ENCODE data around the gene KMT2D. TPM values are rescaled to one million over a fixed set of nuclear protein-coding genes. Genes with fewer than 3 reads are reported as not detected.
"Not testable (repeated sequence)": the region's sequence is repeated elsewhere in the genome, so short reads cannot be mapped to it uniquely, and the experiment has no call there.

Gene KMT2D
- total RNA-seq, 1 donor from 2014 or later = 38.8 TPM

DNA sequence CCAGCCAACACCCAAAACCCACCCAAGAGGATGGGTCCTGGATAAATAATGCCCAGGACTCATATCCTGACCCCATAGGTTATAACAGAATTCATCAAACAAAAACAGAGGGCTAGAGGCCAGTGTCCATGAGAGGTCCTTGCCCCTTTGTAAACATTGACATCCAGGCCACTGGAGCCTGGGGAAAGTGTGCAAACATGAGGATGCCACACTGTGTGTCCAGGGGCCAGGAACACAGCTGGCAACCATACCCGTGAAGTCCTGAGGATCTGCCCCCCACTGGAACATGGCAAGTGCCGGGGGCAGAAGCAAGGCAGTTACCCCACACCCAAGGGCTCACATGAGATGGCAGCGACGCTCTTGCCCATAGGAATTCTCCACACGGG, 4.2 kb upstream of the KMT2D start:
- peaks cover 17% of the 10 kb centered on the region for H3K4me1 ChIP-seq
- no peak for DNase-seq (ENCODE audit: extremely low spot score in 2 of 2)
- no peaks in the 10 kb centered on the region for H3K27me3 ChIP-seq
- TF ChIP-seq, protein P1, sequence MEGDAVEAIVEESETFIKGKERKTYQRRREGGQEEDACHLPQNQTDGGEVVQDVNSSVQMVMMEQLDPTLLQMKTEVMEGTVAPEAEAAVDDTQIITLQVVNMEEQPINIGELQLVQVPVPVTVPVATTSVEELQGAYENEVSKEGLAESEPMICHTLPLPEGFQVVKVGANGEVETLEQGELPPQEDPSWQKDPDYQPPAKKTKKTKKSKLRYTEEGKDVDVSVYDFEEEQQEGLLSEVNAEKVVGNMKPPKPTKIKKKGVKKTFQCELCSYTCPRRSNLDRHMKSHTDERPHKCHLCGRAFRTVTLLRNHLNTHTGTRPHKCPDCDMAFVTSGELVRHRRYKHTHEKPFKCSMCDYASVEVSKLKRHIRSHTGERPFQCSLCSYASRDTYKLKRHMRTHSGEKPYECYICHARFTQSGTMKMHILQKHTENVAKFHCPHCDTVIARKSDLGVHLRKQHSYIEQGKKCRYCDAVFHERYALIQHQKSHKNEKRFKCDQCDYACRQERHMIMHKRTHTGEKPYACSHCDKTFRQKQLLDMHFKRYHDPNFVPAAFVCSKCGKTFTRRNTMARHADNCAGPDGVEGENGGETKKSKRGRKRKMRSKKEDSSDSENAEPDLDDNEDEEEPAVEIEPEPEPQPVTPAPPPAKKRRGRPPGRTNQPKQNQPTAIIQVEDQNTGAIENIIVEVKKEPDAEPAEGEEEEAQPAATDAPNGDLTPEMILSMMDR (IDR thresholded peaks at IDR 0.05) = no peak
- TF ChIP-seq POLR2A (IDR thresholded peaks at IDR 0.05) (no peak), POLR2AphosphoS5 (IDR thresholded peaks at IDR 0.05; ENCODE audit: insufficient read depth in 1 of 2, low read depth in 1 of 2) (no peak)
- intact Hi-C loops (cut with DNase I) = loop anchor here (10.0 kb wide), 1 partner anchor 60 kb away; no protein-coding TSS in a partner anchor
- H3K27ac ChIP-seq = no peak overlapping the region
- H3K9me3 ChIP-seq = no peaks in the 10 kb centered on the region
- no peaks in the 10 kb centered on the region for H3K36me3 ChIP-seq
- no peak overlapping the region for H3K4me3 ChIP-seq

GRCh38 chr12:49061916-49062315, 1.3 kb upstream of the KMT2D start:
- H3K9me3 ChIP-seq; H3K27ac ChIP-seq; H3K4me3 ChIP-seq; H3K27me3 ChIP-seq; DNase-seq (ENCODE audit: extremely low spot score in 2 of 2); H3K36me3 ChIP-seq: not testable (repeated sequence)
- intact Hi-C loops (cut with DNase I) = loop anchor here (10.0 kb wide), 1 partner anchor 63 kb away; no protein-coding TSS in a partner anchor
- peaks cover 34% of the 10 kb centered on the region for H3K4me1 ChIP-seq

GRCh38 chr12:49061157-49061650, 610 bp upstream of the KMT2D start:
- no peak for DNase-seq (ENCODE audit: extremely low spot score in 2 of 2)
- peak overlapping the region; percentile 96 to 98 for H3K4me3 ChIP-seq
- H3K27me3 ChIP-seq = no peaks in the 10 kb centered on the region
- intact Hi-C loops (cut with DNase I) = loop anchor here (10.0 kb wide), 1 partner anchor 64 kb away; no protein-coding TSS in a partner anchor
- peak overlapping the region; percentile 96 for H3K27ac ChIP-seq
- H3K4me1 ChIP-seq = peaks cover 41% of the 10 kb centered on the region
- no peaks in the 10 kb centered on the region for H3K36me3 ChIP-seq
- H3K9me3 ChIP-seq = no peaks in the 10 kb centered on the region
- no peak for TF ChIP-seq POLR2AphosphoS5 (IDR thresholded peaks at IDR 0.05; ENCODE audit: insufficient read depth in 1 of 2, low read depth in 1 of 2)
- TF ChIP-seq POLR2A (IDR thresholded peaks at IDR 0.05) = no peak
- TF ChIP-seq, protein P1 (IDR thresholded peaks at IDR 0.05) = no peak

- TF ChIP-seq, protein P1 (IDR thresholded peaks at IDR 0.05) = no peak
- intact Hi-C loops (cut with DNase I) = loop anchor here (10.0 kb wide), 1 partner anchor 65 kb away; no protein-coding TSS in a partner anchor
- H3K4me3 ChIP-seq = peak overlapping the region; percentile 96 to 98
- no peaks in the 10 kb centered on the region for H3K9me3 ChIP-seq
- H3K4me1 ChIP-seq = peaks cover 56% of the 10 kb centered on the region
- DNase-seq (ENCODE audit: extremely low spot score in 2 of 2) = no peak
- peak overlapping the region; percentile 96 for H3K27ac ChIP-seq
- no peaks in the 10 kb centered on the region for H3K27me3 ChIP-seq
- peaks cover 0 to 3% of the 10 kb centered on the region in 2 donors for H3K36me3 ChIP-seq
Observed at GRCh38 chr12:49059299-49060171, 1.1 kb downstream of the KMT2D start.

- Histone ChIP-seq H3K4me3 (peak overlapping the region; percentile 96 to 98), H3K27me3 (no peaks in the 10 kb centered on the region), H3K36me3 (peaks cover 0 to 9% of the 10 kb centered on the region in 2 donors), H3K4me1 (peaks cover 60% of the 10 kb centered on the region), H3K9me3 (no peaks in the 10 kb centered on the region), H3K27ac (peak overlapping the region; percentile 96)
- intact Hi-C loops (cut with DNase I) = no loop called here
- DNase-seq (ENCODE audit: extremely low spot score in 2 of 2) = no peak
- no peak for TF ChIP-seq POLR2A (IDR thresholded peaks at IDR 0.05)
- TF ChIP-seq, protein P1 (IDR thresholded peaks at IDR 0.05) = no peak
- TF ChIP-seq POLR2AphosphoS5 (IDR thresholded peaks at IDR 0.05; ENCODE audit: insufficient read depth in 1 of 2, low read depth in 1 of 2) = no peak
Observed at GRCh38 chr12:49059045-49059298, 1.6 kb downstream of the KMT2D start.
